Suppressor macrophage treated with lipopolysaccharide for 4 hours (primary cell): ENCODE data around the gene MSN.
A peak's percentile ranks its signal among the peaks of the same experiment; 100 is the strongest.
"Not testable (repeated sequence)": the region's sequence is repeated elsewhere in the genome, so short reads cannot be mapped to it uniquely, and the experiment has no call there.

Experiments
- DNase-seq: peaks from one replicate; pipeline ENCODE4 v3.0.0-alpha.2; 2020

MSN gene

GRCh38 chrX:65667503-65668376 is at the start of gene MSN:
Gene MSN (plus strand): TSS chrX:65667654. CDS start chrX:65667842, 188 bp downstream.
- DNase-seq: peak; percentile 79

GRCh38 chrX:65620096-65620705 is 47.3 kb upstream of the MSN start:
- DNase-seq: not testable (repeated sequence)

- DNase-seq: no peak
These were observed 36.7 kb upstream of the MSN start for GRCh38 chrX:65630771-65631170.

GRCh38 chrX:65633826-65634225 is 33.6 kb upstream of the MSN start:
- no peak for DNase-seq

GRCh38 chrX:65634732-65635131 is 32.7 kb upstream of the MSN start:
- no peak for DNase-seq

GRCh38 chrX:65635378-65635777 is 32.1 kb upstream of the MSN start:
- no peak for DNase-seq

GRCh38 chrX:65635822-65636221 is 31.6 kb upstream of the MSN start:
- DNase-seq: no peak

- not testable (repeated sequence) for DNase-seq
These were observed 31.2 kb upstream of the MSN start for GRCh38 chrX:65636261-65636660.

- no peak for DNase-seq
These were observed 30.1 kb upstream of the MSN start for GRCh38 chrX:65637335-65637734.

GRCh38 chrX:65642914-65643491 is 24.5 kb upstream of the MSN start:
- no peak for DNase-seq

GRCh38 chrX:65643531-65644052 is 23.9 kb upstream of the MSN start:
- DNase-seq: no peak

- peak; percentile 56 for DNase-seq
These were observed 22.7 kb upstream of the MSN start for GRCh38 chrX:65644621-65645289.

- DNase-seq: no peak
These were observed 19.7 kb upstream of the MSN start for GRCh38 chrX:65647801-65648200.

GRCh38 chrX:65652098-65652497 is 15.4 kb upstream of the MSN start:
- no peak for DNase-seq

GRCh38 chrX:65657009-65657441 is 10.4 kb upstream of the MSN start:
- DNase-seq: not testable (repeated sequence)

- DNase-seq: no peak
These were observed 9.8 kb upstream of the MSN start for GRCh38 chrX:65657659-65658058.

- no peak for DNase-seq
These were observed 9.2 kb upstream of the MSN start for GRCh38 chrX:65658229-65658628.

GRCh38 chrX:65667157-65667502 is 324 bp upstream of the MSN start:
- no peak for DNase-seq

GRCh38 chrX:65668377-65669310 is 1.2 kb downstream of the MSN start:
- DNase-seq: peak; percentile 48

- DNase-seq: no peak
These were observed 3.8 kb downstream of the MSN start for GRCh38 chrX:65671286-65671685.

- DNase-seq: no peak
These were observed 4.5 kb downstream of the MSN start for GRCh38 chrX:65671966-65672365.

- no peak for DNase-seq
These were observed 6.4 kb downstream of the MSN start for GRCh38 chrX:65673857-65674203.
